Panc1 (cell line): ENCODE data around the gene UBC. TPM values are rescaled to one million over a fixed set of nuclear protein-coding genes. Genes with fewer than 3 reads are reported as not detected.

Source experiments
- ATAC-seq: fragments of 200-7000 bp; cut with Tn5 transposase; 2 replicates; pipeline ENCODE4 v1.9.1; 2020; ENCODE audit warnings: mild to moderate bottlenecking, moderate library complexity
- BruUV-seq: library from RNA; stranded (reverse); fragments of 400-500 nt; replicated peaks from 2 replicates; lab custom pipeline; 2021; lab: Mats Ljungman, UMichigan
- CTCF ChIA-PET: fragments of 300-600 bp; sonication (Branson Sonifier 250); formaldehyde crosslinking; loops from one replicate; lab custom pipeline; 2022; ENCODE audit warnings: antibody characterized with exemption; lab: Charles Lee
- POLR2A ChIA-PET: fragments of 300-600 bp; sonication (Branson Sonifier 250); formaldehyde crosslinking; loops from one replicate; lab custom pipeline; 2022; ENCODE audit warnings: antibody characterized with exemption; lab: Charles Lee
- DNase-seq: peaks from one replicate; pipeline ENCODE4 v3.0.0-alpha.2; 2010; ENCODE audit warnings: low read depth, low spot score
- H3K27ac ChIP-seq: 2 replicates; pipeline ENCODE4 v1.5.1; 2011; ENCODE audit warnings: mild to moderate bottlenecking, low read length, inconsistent platforms
- H3K27me3 ChIP-seq: fragments of 200-500 bp; sonication (Bioruptor generic); 2 replicates; pipeline ENCODE4 v1.6.0; 2014; ENCODE audit warnings: low read length, inconsistent platforms; ENCODE audit not compliant: control insufficient read depth, insufficient read depth
- H3K36me3 ChIP-seq: fragments of 200-500 bp; sonication (Bioruptor generic); 2 replicates; pipeline ENCODE4 v1.5.1; 2014; ENCODE audit warnings: inconsistent platforms, mild to moderate bottlenecking, low read length, moderate library complexity; ENCODE audit not compliant: control insufficient read depth, insufficient read depth
- H3K4me1 ChIP-seq: 2 replicates; pipeline ENCODE4 v1.5.1; 2011; ENCODE audit warnings: inconsistent platforms, mild to moderate bottlenecking, low read length, moderate library complexity; ENCODE audit not compliant: control insufficient read depth, insufficient read depth
- H3K4me3 ChIP-seq, 2 experiments: 2 replicates each; pipeline ENCODE4 v1.5.1; 2011 to 2012; ENCODE audit warnings: low read depth in 2 of 2, low read length in 2 of 2, mild to moderate bottlenecking in 2 of 2, inconsistent platforms in 1 of 2, moderate library complexity in 1 of 2
- H3K9me3 ChIP-seq: fragments of 200-500 bp; sonication (Bioruptor generic); 2 replicates; pipeline ENCODE4 v1.5.1; 2014; ENCODE audit warnings: low read depth, mild to moderate bottlenecking, inconsistent platforms, low read length, moderate library complexity; ENCODE audit not compliant: control insufficient read depth, insufficient read depth
- CTCF ChIP-seq: fragments of 450-650 bp; IDR thresholded peaks from 2 replicates; pipeline ENCODE4 v1.5.1; 2017; ENCODE audit warnings: mild to moderate bottlenecking
- POLR2AphosphoS5 ChIP-seq: IDR thresholded peaks from 2 replicates; pipeline ENCODE4 v1.6.1; 2012; ENCODE audit warnings: mild to moderate bottlenecking, low read depth, low read length, moderate library complexity
- REST ChIP-seq, 2 experiments: IDR thresholded peaks; 2 replicates each; pipeline ENCODE4 v1.6.1; 2011 to 2012; ENCODE audit warnings: low read depth in 2 of 2, control low read depth in 1 of 2, low read length in 1 of 2, mild to moderate bottlenecking in 1 of 2, moderate library complexity in 1 of 2; ENCODE audit not compliant: insufficient read depth in 1 of 2
- TCF7L2 ChIP-seq: IDR thresholded peaks from 2 replicates; pipeline ENCODE4 v1.6.1; 2011; ENCODE audit warnings: mild to moderate bottlenecking, low read depth, low read length, inconsistent platforms
- in situ Hi-C: cut with HindIII; loops from 2 replicates; pipeline ENCODE4 v1.10.0; 2016; ENCODE audit warnings: low sequenced_read_pairs, low pct_unique_long_range_greater_than_20kb
- intact Hi-C: fragments of 100-400 bp; cut with micrococcal nuclease; formaldehyde crosslinking; loops from one replicate; pipeline ENCODE4 v1.10.0; 2022; ENCODE audit not compliant: unreplicated experiment
- microRNA-seq: library from miRNA; unstranded; fragments of <30 nt; microRNA quantifications from one replicate; pipeline ENCODE4 v1.1.0, GENCODE V29; 2020; ENCODE audit not compliant: unreplicated experiment
- total RNA-seq: library from RNA; stranded (reverse); gene quantifications from one replicate; pipeline ENCODE4 v1.2.1, GENCODE V29; 2021; ENCODE audit not compliant: unreplicated experiment

UBC gene
- total RNA-seq, 1 experiment from 2014 or later: 1,725 TPM

- no TSS peak for BruUV-seq
- no peaks in the 10 kb centered on the region for H3K9me3 ChIP-seq
- ATAC-seq (no peak), DNase-seq (no peak)
- intact Hi-C loops: no loop called here
- 0 out of 2 replicates have a peak, but pooled peaks cover 2% of the 10 kb centered on the region for H3K36me3 ChIP-seq
- in situ Hi-C loops: no loop called here
- peak overlapping the region; percentile 72 to 80 for H3K4me3 ChIP-seq
- peaks cover 25% of the 10 kb centered on the region for H3K4me1 ChIP-seq
- ChIA-PET POLR2A (interaction anchor here (0.6 kb wide), 1 partner anchor 62 kb away, joined by 3 read pairs; no protein-coding TSS in a partner anchor), CTCF (interaction anchor here (0.6 to 1.9 kb wide), 3 partner anchors 15 to 1670 kb away, joined by 4 to 7 read pairs (median 4); no protein-coding TSS in a partner anchor)
- no peaks in the 10 kb centered on the region for H3K27me3 ChIP-seq
- no peak for TF ChIP-seq TCF7L2
- TF ChIP-seq POLR2AphosphoS5: no peak
- no peak for TF ChIP-seq CTCF
- no peak for TF ChIP-seq REST (IDR thresholded peaks at IDR 0.05; ENCODE audit: insufficient read depth in 1 of 2, low read depth in 2 of 2, low read length in 1 of 2)
- H3K27ac ChIP-seq: peak overlapping the region; percentile 83
Observed at GRCh38 chr12:124861898-124862676, 52.4 kb downstream of the UBC start.

Small RNAs within 50 kb of the gene (microRNA-seq; reads per million reads assigned to microRNA genes)
- gene MIR5188: not detected

Other genes starting within 250 kb of the UBC start
- 359 TPM for gene SCARB1, start 50.8 kb downstream of the UBC start, total RNA-seq
- 57.4 TPM for gene DHX37, start 74.5 kb upstream of the UBC start, total RNA-seq
- 35.1 TPM for gene BRI3BP, start 79.0 kb upstream of the UBC start, total RNA-seq
- 34.7 TPM for gene AACS, start 150.8 kb upstream of the UBC start, total RNA-seq